SH-SY5Y (cell line): Measurements from ENCODE around the gene DAB1.

Experiments used
- GATA2 ChIP-seq: IDR thresholded peaks from 2 replicates; pipeline ENCODE4 v1.6.1; 2011; ENCODE audit warnings: mild to moderate bottlenecking, low read depth, low read length
- GATA3 ChIP-seq: IDR thresholded peaks from 2 replicates; pipeline ENCODE4 v1.6.1; 2011; ENCODE audit warnings: low read depth, mild to moderate bottlenecking, low read length, moderate library complexity

GRCh38 chr1:57111175-57111574 is 312.7 kb downstream of the DAB1 start:
- TF ChIP-seq GATA2, result no peak
- TF ChIP-seq GATA3, result no peak
